ENCODE data around the gene SELENOI.

SELENOI gene

GRCh38 chr2:26401739-26402541, 56.0 kb downstream of the SELENOI start, which contains the start of gene DRC1:
Gene DRC1, plus strand, starts transcription at chr2:26401920. Its CDS starts 70 bp downstream, at chr2:26401990.
- no peak for TF ChIP-seq CTCF (IDR thresholded peaks at IDR 0.05)

GRCh38 chr2:26407526-26407925, 61.6 kb downstream of the SELENOI start:
- no peak for TF ChIP-seq CTCF (IDR thresholded peaks at IDR 0.05)

- TF ChIP-seq CTCF (IDR thresholded peaks at IDR 0.05): no peak
Observed at GRCh38 chr2:26409785-26410184, 63.8 kb downstream of the SELENOI start.

GRCh38 chr2:26410764-26411243, 64.9 kb downstream of the SELENOI start:
- TF ChIP-seq CTCF (IDR thresholded peaks at IDR 0.05): no peak

DNA sequence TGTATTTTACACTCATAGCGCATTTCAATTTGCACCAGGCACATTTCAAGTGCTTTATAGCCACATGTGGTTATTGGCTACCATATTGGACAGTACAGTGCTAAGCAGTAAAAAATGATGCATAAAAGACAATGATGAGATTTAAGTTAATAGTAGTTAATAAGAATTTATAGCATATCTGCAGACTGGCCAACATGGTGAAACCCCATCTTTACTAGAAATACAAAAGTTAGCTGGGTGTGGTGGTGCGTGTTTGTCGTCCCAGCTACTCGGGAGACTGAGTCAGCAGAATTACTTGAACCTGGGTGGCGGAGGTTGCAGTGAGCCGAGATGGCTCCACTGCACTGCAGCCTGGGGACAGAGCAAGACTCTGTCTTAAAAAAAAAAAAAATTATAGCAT, 65.5 kb downstream of the SELENOI start:
- TF ChIP-seq CTCF (IDR thresholded peaks at IDR 0.05): no peak

DNA sequence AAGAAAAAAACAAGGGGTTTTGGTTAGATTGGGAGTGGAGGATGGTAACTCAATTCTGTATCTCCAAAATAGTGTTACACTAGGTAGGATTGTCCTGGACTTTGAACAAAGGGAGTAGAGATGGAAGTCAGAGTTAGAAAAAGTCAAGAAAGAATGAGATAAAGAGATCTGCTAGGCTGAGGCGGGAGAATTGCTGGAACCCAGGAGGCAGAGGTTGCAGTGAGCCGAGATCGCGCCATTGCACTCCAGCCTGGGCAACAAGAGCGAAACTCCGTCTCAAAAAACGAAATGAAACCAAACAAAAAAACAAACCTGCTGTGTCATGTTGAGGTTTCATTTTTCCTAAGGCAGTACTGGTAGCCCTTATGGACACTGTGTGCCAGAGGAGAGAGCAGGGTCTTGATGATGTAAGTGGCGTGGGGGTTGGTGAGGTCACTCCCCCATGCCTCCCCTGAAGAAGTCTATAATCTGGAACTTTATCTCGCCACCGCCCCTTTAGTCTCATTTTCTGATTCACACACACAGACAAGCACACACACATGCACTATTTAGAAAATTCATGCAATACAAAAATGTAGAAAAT, 66.2 kb downstream of the SELENOI start:
- TF ChIP-seq CTCF (IDR thresholded peaks at IDR 0.05): no peak

- no peak for TF ChIP-seq CTCF (IDR thresholded peaks at IDR 0.05)
Observed at GRCh38 chr2:26414311-26414710, 68.4 kb downstream of the SELENOI start.

Data from LNCAP (cell line).